Stimulated activated CD4-positive, alpha-beta T cell treated with anti-CD3 and anti-CD28 coated beads, Interleukin-12 subunit alpha, Interleukin-12 subunit beta, amount 100 ng/mL, for 4 hours (primary cell): ENCODE measurements around the gene ARHGAP33.
A peak's percentile ranks its signal among the peaks of the same experiment; 100 is the strongest.
"Not testable (repeated sequence)": the region's sequence is repeated elsewhere in the genome, so short reads cannot be mapped to it uniquely, and the experiment has no call there.

Experiments used
- DNase-seq: peaks from one replicate; pipeline ENCODE4 v3.0.0-alpha.2; 2020

Gene ARHGAP33

DNA sequence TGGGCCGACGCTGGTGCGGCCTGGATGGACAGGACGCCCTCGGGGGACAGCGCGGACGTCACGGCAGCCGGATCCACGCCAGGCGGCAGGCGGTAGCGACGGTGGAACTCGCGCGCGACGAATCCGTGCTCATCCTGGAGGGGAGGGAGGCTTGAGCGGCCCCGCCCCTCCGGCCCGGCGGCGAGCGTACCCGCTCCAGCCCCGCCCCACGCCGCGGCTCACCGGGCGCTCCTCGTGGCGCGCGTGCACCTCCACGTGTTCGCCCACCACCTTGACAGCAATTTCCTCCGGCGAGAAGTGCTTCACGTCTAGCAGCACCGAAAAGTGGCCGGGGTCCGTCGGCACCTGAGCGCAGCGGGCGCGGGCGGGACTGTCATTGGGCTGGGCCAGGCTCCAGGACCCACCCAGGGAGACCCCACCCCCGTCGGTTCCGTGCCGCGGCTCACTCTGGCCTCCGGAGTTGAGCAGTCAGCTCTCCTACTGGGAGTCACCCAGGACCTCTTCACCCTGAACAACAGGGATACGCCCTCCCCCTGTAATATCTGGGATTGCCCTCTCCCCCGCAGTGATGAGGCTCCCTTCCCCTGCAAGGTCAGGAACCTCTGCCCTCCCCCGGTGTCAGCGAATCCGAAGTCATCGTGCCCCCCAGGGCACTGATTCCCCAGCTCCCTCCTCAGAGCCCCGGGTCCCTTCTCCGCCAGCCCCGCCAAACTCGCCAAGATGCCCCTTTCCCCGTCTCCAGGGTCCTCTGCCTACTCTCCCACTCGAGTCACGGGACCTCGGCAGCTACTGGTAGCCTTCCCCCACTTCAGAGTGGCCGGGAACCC is 19.6 kb upstream of the ARHGAP33 start:
- DNase-seq: peak; percentile 60

DNA sequence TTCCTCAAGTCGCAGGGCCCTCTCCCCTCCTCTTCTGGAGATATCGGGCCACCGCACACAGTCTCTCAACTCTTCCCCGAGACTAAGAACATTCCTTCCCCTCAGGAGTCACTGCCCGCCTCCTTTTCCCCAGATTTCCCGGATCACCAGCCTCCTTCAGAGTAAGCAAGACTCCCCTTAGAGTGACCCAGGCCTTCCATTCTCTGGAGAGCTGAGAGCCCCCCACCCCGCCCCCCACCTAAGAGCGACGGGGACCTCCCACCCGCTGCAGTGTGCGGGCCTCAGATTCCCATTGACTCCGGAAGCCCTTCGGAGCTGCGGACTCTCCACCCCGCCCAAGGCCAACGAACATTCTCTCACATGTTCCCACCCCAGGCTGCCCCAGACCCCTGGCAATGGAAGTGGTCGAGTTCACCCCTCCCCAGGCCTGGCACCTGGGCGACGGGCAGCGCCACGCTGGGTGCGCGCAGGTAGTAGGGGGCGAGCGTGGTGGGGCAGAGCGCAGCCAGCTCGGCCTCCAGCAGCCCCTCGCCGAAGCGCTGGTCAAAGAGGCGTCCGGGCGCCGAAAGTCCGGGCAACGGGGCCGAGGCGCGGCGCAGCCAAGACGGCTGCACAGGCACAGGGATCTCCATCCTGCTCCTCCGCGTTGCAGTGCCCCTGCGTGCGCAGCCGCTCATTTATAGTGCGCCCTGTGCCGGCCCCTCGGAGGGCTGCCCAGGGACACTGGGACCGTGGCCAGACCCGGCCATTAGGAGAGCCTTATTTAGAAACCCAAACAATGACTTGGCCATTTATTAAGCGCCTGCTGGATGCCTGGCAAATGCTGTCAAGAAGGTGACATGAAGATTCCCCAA is 18.8 kb upstream of the ARHGAP33 start, which contains the start of gene HSPB6:
Gene HSPB6, minus strand, starts transcription at position 653 of the 854 bp plus-strand sequence. Its CDS starts 21 bp downstream, at position 632.
- no peak for DNase-seq

GRCh38 chr19:35757231-35757748 is 18.1 kb upstream of the ARHGAP33 start:
- DNase-seq: no peak

- DNase-seq: peak; percentile 96
Measured at GRCh38 chr19:35757749-35758608, 17.4 kb upstream of the ARHGAP33 start, which contains the start of gene PROSER3. Gene PROSER3 (plus strand): TSS chr19:35758176. CDS start chr19:35758216, 40 bp downstream.

GRCh38 chr19:35759697-35760096 is 15.7 kb upstream of the ARHGAP33 start:
- DNase-seq: no peak

DNA sequence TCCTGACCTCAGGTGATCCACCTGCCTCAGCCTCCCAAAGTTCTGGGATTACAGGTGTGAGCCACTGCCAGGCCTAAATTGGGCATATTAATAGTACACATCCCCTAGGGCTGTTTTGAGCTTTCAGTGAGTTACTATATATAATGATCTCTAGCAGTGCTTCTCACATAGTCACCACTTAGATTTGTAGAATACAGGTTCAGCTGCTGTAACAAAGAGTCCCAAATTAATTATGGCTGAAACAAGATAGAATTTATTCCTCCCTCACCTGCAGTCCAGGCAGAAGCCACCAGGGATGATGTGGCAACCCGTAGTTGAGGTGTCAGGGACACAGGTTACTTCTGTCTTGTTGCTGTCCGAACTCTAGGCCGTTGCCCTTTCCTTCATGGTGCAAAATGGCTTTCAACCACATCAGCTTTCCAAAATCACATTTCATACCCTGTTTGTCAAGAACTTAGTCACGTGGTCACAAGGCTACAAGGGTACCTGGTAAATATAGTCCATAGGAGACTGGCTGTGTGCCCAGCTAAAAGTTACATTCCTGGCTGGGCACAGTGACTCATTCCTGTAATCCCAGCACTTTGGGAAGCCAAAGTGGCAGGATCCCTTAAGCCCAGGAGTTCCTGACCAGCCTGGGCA is 14.5 kb upstream of the ARHGAP33 start:
- DNase-seq: no peak

GRCh38 chr19:35764432-35765315 is 10.7 kb upstream of the ARHGAP33 start:
- DNase-seq: no peak

GRCh38 chr19:35766571-35767104 is 8.7 kb upstream of the ARHGAP33 start:
- DNase-seq: no peak

DNA sequence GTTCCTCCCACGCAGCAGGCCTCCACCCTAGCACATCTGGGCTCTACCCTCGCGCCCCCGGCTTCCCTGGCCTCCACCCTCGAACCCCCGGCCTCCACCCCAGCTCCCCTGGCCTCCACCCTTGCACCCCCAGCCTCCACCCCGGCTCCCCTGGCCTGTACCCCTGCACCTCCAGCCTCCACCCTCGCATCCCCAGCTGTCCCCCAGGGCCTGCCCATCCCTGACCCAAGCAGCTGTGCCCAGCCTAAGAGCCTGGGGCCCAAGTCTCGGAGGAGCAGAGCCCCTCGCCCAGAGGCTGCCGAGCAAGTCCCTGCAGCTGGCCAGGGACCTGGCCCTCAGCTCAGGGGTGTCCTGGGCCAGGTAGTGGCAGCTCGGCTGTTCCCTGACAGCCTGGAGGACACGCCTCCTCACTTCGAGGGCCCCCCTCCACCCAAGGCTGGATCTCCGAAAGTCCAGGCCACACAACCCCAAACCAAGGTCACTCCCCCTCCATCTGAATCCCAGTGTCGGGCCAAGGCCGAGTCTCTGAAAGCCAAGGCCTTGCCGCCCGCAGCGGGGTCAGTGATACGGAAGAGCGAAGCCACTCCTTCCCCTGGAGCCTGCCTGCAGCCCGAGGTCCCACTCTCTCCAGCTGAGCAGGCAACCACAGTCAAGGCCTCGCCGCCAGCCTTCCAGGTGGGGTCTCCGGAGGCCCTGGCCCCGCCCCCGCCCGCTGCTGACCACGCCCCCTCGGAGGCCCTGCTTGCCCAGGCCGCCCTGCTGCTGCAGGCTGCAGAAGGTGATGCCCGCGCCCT is 7.9 kb upstream of the ARHGAP33 start:
- no peak for DNase-seq

DNA sequence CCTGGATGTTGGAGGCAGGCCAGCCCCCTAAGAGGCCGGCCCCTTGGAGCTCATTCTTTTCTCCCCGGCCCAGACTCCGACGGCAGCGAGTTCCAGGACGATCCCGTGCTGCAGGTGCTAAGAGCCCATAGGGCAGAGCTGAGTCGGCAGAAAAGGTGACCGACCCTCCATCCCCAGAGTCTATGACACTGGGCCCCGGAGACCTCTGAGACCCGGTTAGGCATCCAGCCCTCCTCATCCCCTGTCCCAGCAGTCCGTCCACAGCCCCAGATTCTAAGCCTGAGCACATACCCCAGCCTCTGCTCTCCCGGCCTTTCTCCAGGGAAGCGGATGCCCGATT is 7.3 kb upstream of the ARHGAP33 start:
- no peak for DNase-seq

DNA sequence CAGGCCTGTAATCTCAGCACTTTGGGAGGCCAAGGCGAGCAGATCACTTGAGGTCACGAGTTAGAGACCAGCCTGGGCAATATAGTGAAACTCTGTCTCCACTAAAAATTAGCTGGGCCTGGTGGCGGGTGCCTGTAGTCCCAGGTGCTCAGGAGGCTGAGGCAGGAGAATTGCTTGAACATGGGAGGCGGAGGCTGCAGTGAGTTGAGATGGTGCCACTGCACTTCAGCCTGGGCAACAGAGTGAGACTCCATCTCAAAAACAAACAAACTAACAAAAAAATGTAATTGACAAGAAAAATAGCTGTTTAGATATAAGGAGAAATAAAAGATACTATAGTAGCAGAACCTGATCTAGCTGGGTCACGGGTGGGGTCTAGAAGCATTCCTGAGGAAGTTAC is 3.0 kb upstream of the ARHGAP33 start:
- not testable (repeated sequence) for DNase-seq

DNA sequence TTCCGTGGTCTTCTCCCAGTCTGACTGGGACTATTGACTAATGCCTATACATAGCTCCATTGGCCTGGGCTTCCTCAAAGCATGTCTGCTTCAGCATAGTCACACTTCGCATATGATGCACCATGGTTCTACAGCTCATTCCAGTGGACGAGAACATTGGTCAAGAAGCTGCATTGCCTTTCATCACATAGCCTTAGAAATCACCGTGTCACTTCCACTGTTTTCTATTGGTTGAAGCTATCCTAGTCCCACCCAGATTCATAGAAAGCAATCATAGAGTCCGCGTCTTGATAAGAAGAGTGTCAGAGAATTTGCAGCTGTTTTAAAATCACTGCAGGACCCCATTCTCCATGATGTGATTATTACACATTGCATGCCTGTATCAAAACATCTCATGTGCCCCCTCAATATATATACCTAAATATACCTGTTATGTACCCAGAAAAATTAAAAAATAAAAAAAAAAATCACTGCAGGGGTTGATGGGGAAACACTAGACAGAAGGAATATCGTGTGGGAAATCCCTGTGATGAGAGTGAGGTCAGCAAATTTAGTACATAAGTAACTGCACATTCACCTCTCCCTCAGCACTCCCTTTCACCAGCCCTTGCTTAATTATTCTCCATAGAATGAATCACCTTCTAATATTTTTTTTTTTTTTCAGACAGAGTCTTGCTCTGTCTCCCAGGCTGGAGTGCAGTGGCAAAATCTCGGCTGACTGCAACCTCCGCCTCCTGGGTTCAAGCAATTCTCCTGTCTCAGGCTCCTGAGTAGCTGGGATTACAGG is 2.2 kb upstream of the ARHGAP33 start:
- DNase-seq: no peak

DNA sequence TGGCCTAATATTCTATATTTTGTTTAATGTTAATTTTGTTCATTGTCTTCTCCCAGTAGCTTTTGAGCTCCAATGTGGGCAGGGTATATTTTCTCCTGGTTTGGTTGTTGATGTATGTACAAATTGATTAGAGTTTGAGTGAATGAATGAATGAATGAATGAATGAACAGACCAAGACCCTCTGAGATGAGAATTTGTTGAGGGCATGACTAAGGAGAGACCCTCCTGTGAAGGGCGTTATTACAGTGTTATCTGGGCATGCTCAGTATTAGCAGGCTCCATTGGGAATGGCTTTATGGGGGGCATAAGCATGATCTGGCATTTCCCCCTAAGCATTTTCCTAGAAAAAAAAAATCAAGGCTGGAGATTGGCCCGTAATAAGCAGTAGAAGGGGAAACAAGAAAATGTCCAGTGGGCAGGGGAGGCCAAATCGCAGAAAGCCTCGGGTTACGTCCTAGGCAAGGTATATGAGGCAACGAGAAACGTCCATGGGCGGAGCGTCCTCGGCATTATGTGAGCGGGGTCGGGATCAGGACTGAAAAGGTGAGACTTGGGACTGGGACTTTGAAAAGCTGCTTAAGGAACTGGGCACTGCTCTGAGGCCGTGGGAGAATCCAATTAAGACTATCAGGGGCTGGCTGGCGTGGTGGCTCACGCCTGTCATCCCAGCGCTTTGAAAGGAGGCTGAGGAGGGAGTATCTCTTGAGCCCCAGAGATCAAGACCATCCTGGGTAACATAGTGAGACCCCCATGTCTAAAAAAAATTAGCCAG is 904 bp upstream of the ARHGAP33 start:
- no peak for DNase-seq

GRCh38 chr19:35775046-35775297 is 392 bp upstream of the ARHGAP33 start:
- DNase-seq: no peak

GRCh38 chr19:35776102-35776788 is 881 bp downstream of the ARHGAP33 start:
- DNase-seq: no peak

- DNase-seq: no peak
Measured at GRCh38 chr19:35777086-35777841, 1.9 kb downstream of the ARHGAP33 start.

DNA sequence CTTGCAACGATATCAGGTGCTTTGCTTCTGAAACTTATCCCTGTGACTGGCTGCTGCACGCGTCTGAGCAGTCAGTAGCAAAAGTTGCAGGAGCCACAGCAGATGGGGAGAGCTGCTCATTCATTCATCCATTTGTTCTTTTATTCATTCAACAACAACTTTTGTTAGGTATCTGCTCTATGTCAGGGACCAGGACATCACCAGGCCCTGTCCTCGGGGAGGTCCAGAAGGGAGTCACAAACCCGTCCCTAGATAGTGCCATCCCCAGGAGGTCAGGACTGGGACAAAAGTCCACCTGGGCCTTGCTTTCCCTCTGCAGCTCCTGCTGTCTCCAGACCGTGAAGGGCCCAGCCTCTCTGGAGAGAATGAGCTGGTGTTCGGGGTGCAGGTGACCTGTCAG is 2.6 kb downstream of the ARHGAP33 start:
- no peak for DNase-seq
